BLaER1 (cell line): Measurements from ENCODE around the gene CEP192.

Experiments
- H3K27ac ChIP-seq: shearing (Covaris generic); formaldehyde crosslinking; 2 replicates; pipeline ENCODE4 v1.8.1; 2022
- H3K27me3 ChIP-seq: shearing (Covaris generic); formaldehyde crosslinking; 2 replicates; pipeline ENCODE4 v1.8.1; 2022
- H3K36me3 ChIP-seq: shearing (Covaris generic); formaldehyde crosslinking; 2 replicates; pipeline ENCODE4 v1.8.1; 2022
- H3K4me1 ChIP-seq: shearing (Covaris generic); formaldehyde crosslinking; 2 replicates; pipeline ENCODE4 v1.8.1; 2022
- H3K4me2 ChIP-seq: shearing (Covaris generic); formaldehyde crosslinking; 2 replicates; pipeline ENCODE4 v1.8.1; 2022
- H3K4me3 ChIP-seq: shearing (Covaris generic); formaldehyde crosslinking; 2 replicates; pipeline ENCODE4 v1.8.1; 2022
- H3K9ac ChIP-seq: shearing (Covaris generic); formaldehyde crosslinking; 2 replicates; pipeline ENCODE4 v1.8.1; 2022
- H3K9me3 ChIP-seq: shearing (Covaris generic); formaldehyde crosslinking; 2 replicates; pipeline ENCODE4 v1.8.1; 2022
- H4K20me1 ChIP-seq: shearing (Covaris generic); formaldehyde crosslinking; 2 replicates; pipeline ENCODE4 v1.8.1; 2022
- Cebpa-rat ChIP-seq: shearing (Covaris generic); IDR thresholded peaks from 2 replicates; pipeline ENCODE4 v1.8.1; 2022

Gene CEP192

GRCh38 chr18:13136056-13136903, 145.1 kb downstream of the CEP192 start:
- peak overlapping the region; percentile 91 for H3K27ac ChIP-seq
- peak overlapping the region; percentile 99 for H3K4me2 ChIP-seq
- H3K36me3 ChIP-seq: no peaks in the 10 kb centered on the region

GRCh38 chr18:13136904-13137669, 145.9 kb downstream of the CEP192 start:
- Histone ChIP-seq H4K20me1 (no peaks in the 10 kb centered on the region), H3K9ac (peak overlapping the region; percentile 84), H3K4me2 (peak overlapping the region; percentile 99), H3K4me1 (peaks cover 54% of the 10 kb centered on the region), H3K27me3 (peaks cover 15% of the 10 kb centered on the region; the same call in 1 of the 2 replicates), H3K9me3 (peaks cover 21% of the 10 kb centered on the region), H3K36me3 (no peaks in the 10 kb centered on the region), H3K4me3 (peak overlapping the region; percentile 77), H3K27ac (peak overlapping the region; percentile 91)
- TF ChIP-seq Cebpa-rat: no peak

More at GRCh38 chr18:13136056-13136903, 145.1 kb downstream of the CEP192 start:
- Histone ChIP-seq H3K9ac (peak overlapping the region; percentile 84), H4K20me1 (no peaks in the 10 kb centered on the region), H3K4me1 (peaks cover 59% of the 10 kb centered on the region), H3K9me3 (peaks cover 19% of the 10 kb centered on the region; the same call in 1 of the 2 replicates), H3K27me3 (peaks cover 15% of the 10 kb centered on the region; the same call in 1 of the 2 replicates), H3K4me3 (peak overlapping the region; percentile 77)
- no peak for TF ChIP-seq Cebpa-rat

- Histone ChIP-seq H3K27me3 (peaks cover 15% of the 10 kb centered on the region; the same call in 1 of the 2 replicates), H3K36me3 (no peaks in the 10 kb centered on the region), H3K27ac (peak overlapping the region; percentile 91), H3K9me3 (peaks cover 23% of the 10 kb centered on the region), H3K9ac (peak overlapping the region; percentile 84), H4K20me1 (no peaks in the 10 kb centered on the region), H3K4me3 (peak overlapping the region; percentile 77), H3K4me1 (peaks cover 53% of the 10 kb centered on the region), H3K4me2 (peak overlapping the region; percentile 99)
- no peak for TF ChIP-seq Cebpa-rat
Observed at GRCh38 chr18:13137670-13138419, 146.7 kb downstream of the CEP192 start.

- Histone ChIP-seq H3K27ac (peak overlapping the region; percentile 91; the same call in 1 of the 2 replicates), H4K20me1 (no peaks in the 10 kb centered on the region), H3K27me3 (peaks cover 15% of the 10 kb centered on the region; the same call in 1 of the 2 replicates), H3K9ac (no peak overlapping the region), H3K9me3 (peaks cover 26% of the 10 kb centered on the region), H3K36me3 (no peaks in the 10 kb centered on the region), H3K4me2 (peak overlapping the region; percentile 99), H3K4me3 (no peak overlapping the region), H3K4me1 (peaks cover 53% of the 10 kb centered on the region)
- TF ChIP-seq Cebpa-rat: no peak
Observed at GRCh38 chr18:13138420-13139139, 147.4 kb downstream of the CEP192 start.

GRCh38 chr18:13139885-13140450, 148.8 kb downstream of the CEP192 start:
- Histone ChIP-seq H3K9me3 (peaks cover 31% of the 10 kb centered on the region), H3K4me1 (peaks cover 53% of the 10 kb centered on the region), H3K36me3 (no peaks in the 10 kb centered on the region), H3K4me3 (no peak overlapping the region), H3K4me2 (no peak overlapping the region), H3K27me3 (peaks cover 15% of the 10 kb centered on the region; the same call in 1 of the 2 replicates), H3K27ac (no peak overlapping the region), H4K20me1 (no peaks in the 10 kb centered on the region), H3K9ac (no peak overlapping the region)
- TF ChIP-seq Cebpa-rat: no peak

GRCh38 chr18:13141209-13141608, 150.0 kb downstream of the CEP192 start:
- no peak for TF ChIP-seq Cebpa-rat

GRCh38 chr18:13145636-13146190, 154.6 kb downstream of the CEP192 start:
- H3K9ac ChIP-seq: no peak overlapping the region

More at GRCh38 chr18:13141209-13141608, 150.0 kb downstream of the CEP192 start:
- Histone ChIP-seq H3K4me1 (peaks cover 51% of the 10 kb centered on the region), H3K4me2 (peak overlapping the region; percentile 34; the same call in 1 of the 2 replicates), H3K36me3 (no peaks in the 10 kb centered on the region), H3K27me3 (peaks cover 7% of the 10 kb centered on the region; the same call in 1 of the 2 replicates), H3K9me3 (peaks cover 39% of the 10 kb centered on the region), H3K9ac (peak overlapping the region; percentile 29; the same call in 1 of the 2 replicates), H3K27ac (no peak overlapping the region), H4K20me1 (no peaks in the 10 kb centered on the region), H3K4me3 (no peak overlapping the region)

GRCh38 chr18:13147130-13147529, 156.0 kb downstream of the CEP192 start:
- TF ChIP-seq Cebpa-rat: peak; percentile 33; the same call in 1 of the 2 replicates
- Histone ChIP-seq H3K4me1 (peaks cover 26% of the 10 kb centered on the region), H3K27ac (peak overlapping the region; percentile 2; the same call in 1 of the 2 replicates), H3K4me3 (no peak overlapping the region), H3K9me3 (peaks cover 45% of the 10 kb centered on the region), H4K20me1 (no peaks in the 10 kb centered on the region), H3K36me3 (no peaks in the 10 kb centered on the region), H3K27me3 (no peaks in the 10 kb centered on the region), H3K4me2 (peak overlapping the region; percentile 41), H3K9ac (no peak overlapping the region)

More at GRCh38 chr18:13145636-13146190, 154.6 kb downstream of the CEP192 start:
- H3K9me3 ChIP-seq: peaks cover 47% of the 10 kb centered on the region
- H3K27me3 ChIP-seq: no peaks in the 10 kb centered on the region
- no peak overlapping the region for H3K27ac ChIP-seq
- no peak overlapping the region for H3K4me2 ChIP-seq
- H3K4me1 ChIP-seq: peaks cover 34% of the 10 kb centered on the region
- no peaks in the 10 kb centered on the region for H4K20me1 ChIP-seq
- TF ChIP-seq Cebpa-rat: no peak
- no peak overlapping the region for H3K4me3 ChIP-seq
- no peaks in the 10 kb centered on the region for H3K36me3 ChIP-seq
